Measurements from ENCODE around the gene NEURL3.

Gene NEURL3

DNA sequence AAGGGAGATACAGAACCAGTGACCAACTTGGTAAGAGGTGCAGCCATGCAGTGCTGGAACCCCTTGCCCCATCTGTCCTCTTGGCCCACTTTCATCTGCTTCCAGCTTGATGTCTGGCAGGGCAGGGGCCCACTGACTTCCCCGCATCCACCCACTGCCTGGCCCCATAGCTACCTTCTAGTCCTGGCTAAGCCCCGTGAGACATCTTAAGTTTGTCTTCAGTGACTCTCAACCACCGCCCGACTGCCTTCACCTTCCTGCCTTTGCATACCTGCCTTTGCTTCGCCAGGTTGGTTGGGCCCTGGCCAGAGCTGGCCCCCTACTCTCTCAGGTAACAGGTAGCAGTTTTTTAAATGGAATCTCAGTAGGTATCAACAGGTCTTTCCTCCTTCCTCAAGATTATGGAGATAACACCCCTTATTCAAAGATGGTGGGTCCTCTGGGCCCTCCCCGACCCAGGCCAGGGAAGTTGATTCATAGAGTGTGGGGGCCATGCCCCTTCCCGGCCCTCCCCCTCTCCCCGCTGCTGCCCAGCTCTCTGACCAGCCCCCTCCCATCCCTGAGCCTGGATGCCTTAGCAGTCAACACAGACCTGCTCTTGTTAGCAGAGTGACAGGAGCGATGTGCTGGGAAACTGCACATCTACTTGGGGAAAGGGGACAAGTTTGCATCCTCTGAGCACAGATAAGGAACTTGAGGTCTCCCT is 34.2 kb upstream of the NEURL3 start:
- DNase-seq (ENCODE audit: low spot score) = no peak

DNA sequence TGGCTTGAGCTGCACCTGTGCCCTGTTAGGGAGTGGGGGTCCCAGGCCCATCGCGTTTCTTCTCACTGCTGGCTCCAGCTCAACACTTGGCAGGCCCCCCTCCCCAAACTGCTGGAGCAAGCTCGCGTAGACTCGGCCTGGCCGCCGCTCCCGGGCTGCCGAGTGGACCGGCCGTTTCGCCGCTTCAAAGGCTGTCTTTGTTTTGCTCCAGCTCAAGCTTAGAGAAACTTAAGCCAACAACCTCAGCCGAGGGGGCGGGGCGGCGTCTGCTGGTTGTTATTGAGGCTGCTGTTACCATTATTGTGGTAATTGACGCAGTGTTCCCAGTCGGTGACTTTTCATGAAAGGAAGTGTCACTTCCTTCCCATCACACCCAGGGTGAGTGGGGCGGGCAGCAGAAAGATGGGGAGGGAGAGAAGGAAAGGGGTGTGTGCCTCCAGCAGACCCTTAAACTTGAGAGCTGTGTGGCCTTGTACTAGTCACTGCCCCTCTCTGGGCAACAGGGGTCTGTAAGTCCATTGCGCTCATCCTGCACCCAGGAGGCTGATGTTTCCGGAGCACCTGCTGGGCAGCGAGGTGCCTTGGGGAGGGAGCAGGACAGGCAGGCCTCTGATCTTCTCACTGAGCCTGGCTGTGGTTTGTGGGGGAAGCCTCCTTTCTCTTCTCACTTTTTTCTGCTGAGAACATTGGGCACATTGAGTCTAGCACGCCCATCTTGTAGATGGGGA is 33.5 kb upstream of the NEURL3 start:
- peak; percentile 38 for DNase-seq (ENCODE audit: low spot score)

DNA sequence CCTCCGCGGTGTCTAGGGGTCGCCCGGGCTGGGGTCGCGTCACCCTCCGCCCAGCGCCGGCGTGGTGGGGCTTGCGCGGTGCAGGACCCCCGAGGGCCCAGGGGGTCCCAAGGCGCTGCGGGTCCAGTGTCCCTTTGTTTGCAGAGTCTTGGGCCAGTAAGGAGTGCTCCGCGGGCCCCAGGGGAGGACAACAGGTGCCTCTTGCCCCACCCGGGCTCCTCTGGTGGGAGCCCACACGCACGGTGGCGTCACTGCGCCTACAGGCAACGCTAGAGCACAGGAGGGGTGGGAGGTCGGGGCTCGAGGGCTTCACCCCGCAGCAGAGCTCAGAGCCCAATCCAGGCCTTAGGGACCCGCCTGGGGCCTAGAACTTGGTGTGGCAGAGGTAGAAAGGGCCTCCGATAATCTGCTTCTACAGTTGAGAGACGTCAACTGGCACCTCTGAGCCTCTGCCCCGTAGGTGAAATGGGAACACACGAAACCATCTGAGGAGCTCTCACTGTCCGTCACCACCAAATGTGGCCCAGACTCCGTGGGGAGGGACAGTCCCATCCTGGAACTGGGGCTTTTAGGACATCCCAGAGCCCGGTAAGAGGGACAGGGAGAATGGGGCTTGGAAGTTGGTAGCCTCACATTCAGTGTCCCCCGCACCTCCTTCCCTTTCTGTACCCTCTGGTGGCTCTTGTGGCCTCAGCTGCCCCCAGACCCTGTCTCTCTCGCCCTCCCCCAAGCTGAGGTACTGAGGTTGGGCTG is 32.8 kb upstream of the NEURL3 start:
- no peak for DNase-seq (ENCODE audit: low spot score)

DNA sequence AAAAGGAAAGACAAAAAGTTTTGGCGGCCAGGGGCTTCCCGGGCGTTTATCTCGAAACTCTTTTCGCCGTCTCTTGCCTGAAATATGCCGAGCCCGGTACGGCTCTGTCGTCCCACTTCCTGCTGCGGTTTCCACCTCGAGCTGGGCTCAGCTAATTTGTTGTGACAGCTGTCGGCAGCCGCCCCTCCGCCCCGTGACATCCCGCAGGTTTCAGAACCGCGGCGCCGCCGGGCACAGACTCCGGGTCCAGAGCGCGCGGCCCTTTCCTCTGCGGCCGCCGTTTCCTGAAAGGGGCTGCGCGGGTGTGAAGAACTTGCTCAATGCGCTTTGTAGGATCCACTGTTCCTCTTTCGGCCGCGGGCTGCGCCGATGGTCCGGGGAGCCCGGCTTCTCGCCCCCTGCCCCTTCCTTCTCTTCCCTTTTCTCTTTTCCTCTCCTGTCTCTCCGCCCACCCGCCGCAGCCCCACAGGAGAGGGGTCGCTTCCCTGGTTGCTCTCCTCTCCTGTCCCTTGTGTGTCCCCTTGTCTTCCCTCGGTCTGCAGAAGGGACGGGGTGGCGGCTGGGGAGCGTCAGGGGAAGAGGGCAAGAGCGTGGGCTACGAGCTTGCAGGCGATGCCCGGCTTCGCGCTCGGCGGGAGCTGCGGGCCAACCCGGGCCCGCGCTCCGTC is 32.0 kb upstream of the NEURL3 start:
- DNase-seq (ENCODE audit: low spot score) = peak; percentile 43

DNA sequence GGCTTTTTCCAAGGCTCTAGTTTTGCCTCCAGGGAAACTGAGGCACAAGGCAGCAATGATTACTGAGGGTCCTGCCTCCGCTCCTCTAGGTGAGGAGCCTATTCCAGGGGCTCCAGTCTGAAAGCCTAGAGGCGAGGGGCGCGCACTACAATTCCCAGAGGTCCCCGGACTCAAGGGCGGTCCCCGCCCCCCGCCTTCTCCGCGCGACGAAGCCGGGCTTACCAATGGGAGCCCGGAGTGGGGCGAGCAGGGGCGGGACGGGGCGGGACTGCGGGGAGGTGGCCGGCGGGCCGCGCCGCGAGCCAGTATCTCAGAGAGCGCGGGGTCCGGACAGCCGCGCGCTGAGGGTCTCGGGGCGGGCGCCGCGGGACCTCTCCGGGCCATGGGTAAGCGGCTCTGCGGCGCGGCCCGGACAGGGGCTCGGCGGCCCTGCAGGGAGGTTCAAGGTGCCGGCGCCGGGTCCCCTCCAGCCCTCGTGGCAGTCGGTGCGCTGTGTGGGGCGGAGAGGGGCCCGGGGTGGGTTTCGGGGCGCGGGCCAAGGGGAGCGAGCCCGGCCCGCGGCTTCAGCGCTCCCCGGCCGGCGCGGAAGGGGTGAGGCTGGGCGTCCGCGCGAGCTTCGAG is 31.4 kb upstream of the NEURL3 start, which contains the start of gene ARID5A:
TSS of gene ARID5A (plus strand) at position 308 of the 621 bp plus-strand sequence. CDS start at position 383, 75 bp downstream.
- peak; percentile 92 for DNase-seq (ENCODE audit: low spot score)

DNA sequence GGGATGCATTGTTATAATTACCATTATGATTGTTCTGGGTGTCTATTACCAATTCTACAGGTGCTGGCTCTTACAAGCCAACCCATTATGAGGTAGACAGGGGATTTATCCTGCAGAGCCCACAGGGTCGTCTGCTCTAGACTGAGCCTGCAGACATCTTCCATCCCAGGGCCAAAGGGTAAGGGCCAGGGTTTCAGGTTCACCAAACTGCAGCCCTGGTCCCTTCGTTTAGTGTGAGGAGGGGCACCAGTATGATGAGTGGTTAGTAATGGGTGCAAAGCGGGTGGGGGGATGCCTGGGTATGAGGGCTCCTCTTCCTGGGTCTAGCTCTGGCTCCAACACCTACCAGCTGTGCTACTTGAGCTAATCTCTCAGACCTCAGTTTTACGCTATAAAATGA is 30.2 kb upstream of the NEURL3 start:
- DNase-seq (ENCODE audit: low spot score) = no peak

DNA sequence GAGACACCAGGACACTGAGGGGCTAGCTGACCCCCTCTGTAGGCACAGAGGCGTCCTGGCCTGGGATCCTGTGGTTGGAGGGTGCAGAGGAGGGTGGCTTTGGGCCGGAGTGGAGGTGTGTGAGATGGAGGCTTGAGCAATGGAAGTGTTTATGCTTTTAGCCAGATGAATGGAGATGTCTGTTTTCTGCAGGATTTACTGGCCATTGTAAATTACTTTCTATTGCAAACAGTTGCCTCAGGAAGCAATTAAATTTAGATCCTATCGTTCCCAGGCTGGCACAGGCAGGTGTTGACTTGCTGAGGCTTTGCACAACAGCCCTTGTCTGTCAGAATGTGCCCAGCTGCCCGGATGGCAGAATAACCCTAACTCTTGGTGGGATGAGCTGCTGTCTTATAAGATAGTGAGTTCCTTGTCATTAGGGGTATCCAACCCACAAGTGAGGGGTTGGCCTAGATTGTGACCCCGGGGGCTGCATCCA is 29.6 kb upstream of the NEURL3 start:
- no peak for DNase-seq (ENCODE audit: low spot score)

DNA sequence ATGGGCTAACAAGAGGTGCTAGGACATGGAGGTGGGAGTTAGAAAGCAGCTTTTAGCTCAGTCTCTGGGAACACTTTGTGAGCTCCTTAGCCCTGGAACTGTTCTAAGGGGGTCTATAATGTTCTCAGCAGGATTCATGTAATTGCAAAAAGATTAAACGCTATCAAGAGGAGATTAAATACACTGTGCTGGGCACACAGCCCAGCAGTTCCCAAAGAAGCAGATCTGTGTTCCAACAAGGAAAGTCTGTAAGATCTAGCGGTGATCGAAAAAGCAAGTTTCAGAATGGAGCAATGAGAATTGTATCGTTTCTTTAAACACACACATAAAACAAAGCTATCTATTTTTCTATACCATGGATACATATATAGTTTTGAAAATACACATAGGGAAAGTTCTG is 29.0 kb upstream of the NEURL3 start:
- no peak for DNase-seq (ENCODE audit: low spot score)

DNA sequence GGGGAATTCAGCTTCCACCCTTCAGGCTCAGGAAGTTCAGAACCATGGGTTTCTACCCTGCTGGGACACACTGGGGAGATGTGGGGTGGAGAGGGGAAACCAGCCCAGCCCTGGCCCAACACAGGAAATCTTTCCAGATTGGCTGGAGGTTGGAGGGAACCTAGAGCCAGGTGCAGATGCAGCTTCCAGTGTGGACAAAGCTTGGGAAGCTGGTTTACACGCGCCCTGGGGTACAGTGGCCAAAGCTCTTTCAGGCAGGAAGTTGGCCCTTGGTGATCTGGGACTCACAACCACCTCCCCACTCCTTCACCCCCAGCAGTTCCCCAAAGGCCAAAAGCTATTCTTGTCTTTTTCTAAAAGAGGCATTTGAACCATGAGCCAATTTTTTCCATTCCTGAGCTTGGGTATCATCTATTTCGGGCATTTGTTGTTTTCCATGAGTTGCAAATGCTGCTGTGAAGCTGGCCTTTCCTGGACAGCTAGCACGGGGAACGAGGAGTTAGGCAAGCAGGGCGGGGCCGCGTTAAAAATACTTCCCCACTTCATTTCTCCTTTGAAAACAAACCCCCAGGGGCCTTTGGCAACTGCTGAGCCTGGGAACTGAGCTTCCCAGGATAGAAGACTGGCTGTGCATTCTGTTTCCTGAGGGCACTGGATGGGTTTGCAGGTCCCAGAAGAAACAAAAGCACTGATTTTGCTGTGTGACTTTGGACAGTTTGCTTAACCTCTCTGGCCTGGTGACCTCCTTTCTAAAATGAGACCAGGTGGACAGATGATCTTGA is 28.3 kb upstream of the NEURL3 start:
- peak; percentile 85 for DNase-seq (ENCODE audit: low spot score)

DNA sequence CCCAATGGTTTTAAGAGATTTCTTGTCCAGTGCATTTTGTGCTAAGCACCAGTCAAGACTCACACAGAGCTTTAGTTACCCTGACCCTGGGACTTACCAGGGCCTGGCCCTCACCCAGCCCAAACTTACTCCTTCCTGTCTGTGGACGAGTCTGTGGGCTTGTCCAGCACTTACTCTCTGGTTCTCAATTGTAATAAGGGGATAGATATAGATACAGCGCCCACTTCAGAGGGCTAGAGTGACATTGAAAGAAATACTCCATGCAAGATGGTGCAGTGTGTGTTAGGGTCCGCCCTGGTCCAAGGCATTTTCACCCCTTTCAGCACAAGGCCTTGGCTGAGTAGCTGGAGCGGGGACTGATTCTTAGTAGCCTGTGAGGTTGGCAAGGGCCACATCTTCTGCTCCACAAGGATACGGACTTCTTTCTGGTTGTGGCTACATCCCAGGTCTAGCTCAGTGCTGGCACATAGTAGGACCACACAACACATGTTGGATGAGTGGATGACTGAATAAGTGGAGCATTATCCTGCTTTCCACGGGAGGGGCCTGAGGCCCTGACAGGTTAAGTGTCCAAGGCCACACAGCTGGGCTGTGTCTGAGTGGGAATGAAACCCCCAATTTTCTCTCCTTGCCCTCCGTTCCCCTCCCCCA is 27.6 kb upstream of the NEURL3 start:
- DNase-seq (ENCODE audit: low spot score) = no peak

DNA sequence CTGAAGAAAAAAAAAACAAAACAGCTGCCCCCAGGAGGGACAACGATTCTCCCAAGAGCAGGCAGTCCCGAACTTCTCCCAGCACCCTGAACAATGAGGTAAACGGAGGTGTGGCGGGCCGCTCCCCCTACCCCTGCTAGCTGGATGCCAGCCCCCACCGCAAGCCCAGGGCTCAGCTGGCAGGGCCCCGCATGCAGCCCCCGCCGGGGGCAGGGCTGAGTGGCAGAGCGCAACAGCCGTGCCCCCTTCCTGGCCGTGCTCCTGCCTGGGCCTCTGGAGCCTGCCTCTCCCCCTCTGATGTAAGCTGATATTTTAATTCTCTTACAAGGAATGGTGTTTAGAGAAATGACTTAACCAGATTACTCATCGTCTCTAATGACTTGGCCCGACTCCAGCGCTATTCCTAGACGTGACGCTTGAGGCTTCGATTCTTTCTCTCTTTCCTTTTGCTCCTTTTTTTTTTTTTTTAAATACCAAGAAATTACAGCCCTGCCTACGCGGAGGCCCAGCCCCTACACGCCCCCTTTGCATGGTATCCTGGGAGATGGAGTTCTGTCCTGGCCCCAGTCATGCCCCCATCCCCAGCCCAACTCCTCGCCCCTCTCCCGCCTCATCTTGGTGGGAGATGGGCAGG is 26.8 kb upstream of the NEURL3 start:
- peak; percentile 93 for DNase-seq (ENCODE audit: low spot score)

DNA sequence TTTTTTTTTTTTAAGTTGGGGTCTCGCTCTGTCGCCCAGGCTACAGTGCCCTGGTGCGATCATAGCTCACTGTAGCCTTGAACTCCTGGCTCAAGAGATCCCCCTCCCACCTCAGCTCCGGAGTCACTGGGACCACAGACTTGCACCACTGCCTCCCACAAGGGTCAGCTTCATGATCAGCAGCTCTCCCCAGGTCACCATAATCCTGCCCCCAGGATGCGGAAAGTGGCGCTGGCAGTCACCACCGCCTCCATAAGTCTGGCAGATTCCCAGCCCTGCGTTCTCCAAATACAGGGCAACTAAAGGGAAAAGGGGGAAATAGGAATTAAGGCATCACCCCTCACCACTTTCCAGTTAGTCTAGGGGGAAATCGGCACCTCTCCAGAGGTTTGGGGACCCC is 26.2 kb upstream of the NEURL3 start:
- no peak for DNase-seq (ENCODE audit: low spot score)

DNA sequence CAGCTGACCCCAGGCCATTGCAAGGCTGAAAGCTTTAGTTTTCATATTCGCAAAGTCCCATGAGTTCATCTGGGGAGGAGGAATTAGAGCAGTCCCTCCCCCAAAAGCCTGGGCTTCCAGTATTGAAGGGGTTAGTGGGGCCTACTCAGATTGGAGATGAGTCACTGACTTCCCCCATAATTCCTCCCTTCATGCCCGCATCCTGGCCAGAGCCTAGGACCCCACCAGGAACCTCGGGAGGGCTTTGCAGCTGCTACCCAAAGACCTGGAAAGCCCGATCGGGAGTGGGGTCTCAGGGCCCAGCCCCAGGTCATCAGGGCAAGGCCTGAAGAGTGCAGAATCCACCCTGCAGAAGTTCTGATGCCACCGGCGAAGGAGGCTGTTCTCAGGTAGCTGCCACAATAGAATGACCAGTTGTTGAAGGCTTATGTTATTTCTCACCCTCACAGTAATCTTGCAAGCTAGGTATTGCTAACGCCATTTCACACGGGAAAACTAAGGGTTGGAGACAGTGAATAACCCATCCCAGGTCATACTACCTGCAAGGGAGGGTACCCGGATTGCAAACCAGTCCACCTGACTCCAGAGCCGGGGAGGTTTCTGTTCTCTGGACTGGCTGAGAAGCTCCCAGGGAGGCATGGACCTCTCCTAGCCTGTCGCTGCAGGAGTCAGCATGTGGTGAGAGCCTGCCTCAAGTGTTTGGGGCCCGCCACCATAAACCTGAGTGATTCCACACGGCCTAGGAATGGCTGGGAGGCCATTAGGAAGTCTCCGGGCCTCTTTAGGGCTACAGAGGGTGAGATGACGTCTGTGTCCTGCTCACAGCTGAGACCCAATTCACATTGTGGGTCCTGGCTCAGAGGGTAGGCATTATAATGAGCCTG is 25.6 kb upstream of the NEURL3 start:
- no peak for DNase-seq (ENCODE audit: low spot score)

DNA sequence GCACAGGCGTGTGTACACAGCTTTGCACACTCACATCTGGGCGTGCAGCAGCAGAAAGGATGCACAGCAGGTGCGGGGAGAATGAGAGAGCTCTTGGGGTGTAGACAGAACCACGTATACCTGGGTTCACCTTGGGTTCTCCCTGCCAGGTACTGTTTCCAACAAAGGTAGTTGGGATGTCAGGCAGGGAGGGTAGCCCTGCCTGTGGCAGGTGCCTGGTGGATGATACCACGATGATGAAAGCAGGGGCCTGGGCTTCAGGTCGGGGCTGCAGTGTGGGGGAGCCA is 24.9 kb upstream of the NEURL3 start:
- DNase-seq (ENCODE audit: low spot score) = no peak

DNA sequence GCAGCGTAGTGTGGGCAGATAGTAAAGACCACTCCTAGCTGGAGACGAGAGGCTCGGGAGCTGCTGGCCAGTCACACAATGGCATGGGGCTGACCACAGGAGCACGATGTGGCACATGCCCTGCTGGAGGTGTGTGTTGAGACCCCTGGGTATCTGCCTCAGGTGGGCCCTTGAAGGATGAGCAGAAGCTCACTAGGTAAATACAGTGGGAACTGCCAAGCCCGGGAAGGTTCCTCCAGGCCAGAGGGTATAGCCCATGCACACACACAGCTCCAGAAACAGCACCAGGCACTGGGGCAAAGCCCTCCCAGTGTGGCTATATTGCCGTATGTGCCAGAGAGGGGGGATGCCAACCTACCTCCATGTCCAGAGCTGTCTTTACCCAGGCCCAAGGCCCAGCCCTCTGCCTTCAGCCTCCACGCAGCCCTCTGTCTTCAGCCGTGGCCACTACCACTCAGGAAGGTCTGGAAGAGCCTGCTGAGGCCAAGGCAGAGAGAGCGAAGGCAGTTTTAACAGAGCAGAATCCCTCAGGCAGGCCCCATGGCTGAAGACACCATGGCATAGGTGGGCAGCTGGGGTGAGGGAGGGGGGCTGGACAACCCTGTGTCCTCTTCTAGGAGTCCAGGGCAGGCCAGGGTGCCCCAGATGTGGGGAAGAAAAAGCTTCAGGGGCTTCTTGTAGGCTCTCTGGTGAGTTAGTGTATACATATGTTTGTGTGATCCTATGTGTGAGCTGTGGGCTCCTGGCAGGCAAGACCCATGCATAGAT is 24.4 kb upstream of the NEURL3 start:
- DNase-seq (ENCODE audit: low spot score) = no peak

DNA sequence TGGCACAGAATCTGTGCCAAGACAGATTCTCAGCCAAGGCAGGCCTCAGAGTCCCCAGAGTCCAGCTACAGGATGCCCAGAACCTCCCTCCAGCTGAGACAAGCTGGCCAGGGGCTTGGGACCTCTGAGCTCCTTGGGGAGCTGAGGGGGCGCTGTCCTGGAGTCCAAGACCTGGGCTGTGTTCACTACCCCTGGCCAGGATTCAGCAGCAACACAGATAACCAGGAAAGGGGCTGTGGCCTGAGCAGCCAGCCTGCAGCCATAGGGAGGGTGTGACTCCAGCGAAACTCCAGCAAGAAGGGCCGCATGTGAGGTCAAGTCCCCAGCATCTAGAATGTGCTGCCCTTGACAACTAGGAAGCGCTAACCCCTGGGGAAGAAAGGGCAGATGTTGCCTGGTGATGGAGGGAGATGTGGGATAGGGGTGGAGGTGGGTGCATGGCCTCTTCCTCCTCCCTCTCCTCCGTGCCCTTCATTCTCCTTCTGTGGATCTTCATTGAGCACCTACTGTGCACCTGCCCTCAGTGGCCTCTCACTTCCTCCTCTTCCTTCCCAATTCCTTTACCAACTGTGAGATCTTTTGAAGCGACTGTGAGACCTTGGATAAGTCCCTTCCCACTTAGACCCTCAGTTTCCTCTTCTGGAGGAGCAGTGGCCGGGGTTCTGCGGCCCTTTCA is 23.7 kb upstream of the NEURL3 start:
- DNase-seq (ENCODE audit: low spot score) = no peak

DNA sequence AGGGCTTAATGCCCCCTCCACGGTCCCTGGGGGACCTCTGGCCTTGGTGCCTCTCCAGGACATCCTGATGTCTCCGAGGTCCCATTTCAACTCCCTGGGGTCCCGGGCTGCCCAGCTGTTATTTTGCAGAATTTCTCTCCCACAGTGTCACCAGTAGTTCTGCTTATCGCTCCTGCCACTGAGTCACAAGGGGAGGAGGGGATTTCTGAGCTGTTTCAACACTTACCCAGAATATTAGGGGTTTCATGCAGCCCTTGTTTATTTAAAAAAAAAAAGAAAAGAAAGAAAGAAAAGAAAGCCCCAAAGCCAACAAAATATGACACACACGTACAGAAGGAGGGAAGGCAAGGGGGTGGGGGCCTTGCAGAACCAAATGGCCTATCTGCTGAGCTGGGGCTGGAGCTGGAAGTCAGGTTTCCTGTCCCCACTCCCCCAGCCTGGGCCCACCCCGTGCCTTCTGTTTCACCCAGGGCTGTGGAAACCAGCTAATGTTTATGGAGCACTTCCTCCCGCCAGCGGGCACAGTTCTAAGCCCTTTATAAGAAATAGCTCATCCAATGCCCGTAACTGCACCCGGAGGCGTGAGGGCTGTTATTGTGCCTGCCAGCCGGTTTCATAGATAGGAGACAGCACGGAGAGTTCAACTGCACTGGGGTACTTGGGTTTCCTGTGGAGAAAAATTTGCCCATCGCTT is 23.0 kb upstream of the NEURL3 start:
- DNase-seq (ENCODE audit: low spot score) = no peak

Data from AG20443 (cell line).